Measurements from ENCODE around the gene SPRR2E.
"Not testable (repeated sequence)": the region's sequence is repeated elsewhere in the genome, so short reads cannot be mapped to it uniquely, and the experiment has no call there.

Gene SPRR2E

DNA sequence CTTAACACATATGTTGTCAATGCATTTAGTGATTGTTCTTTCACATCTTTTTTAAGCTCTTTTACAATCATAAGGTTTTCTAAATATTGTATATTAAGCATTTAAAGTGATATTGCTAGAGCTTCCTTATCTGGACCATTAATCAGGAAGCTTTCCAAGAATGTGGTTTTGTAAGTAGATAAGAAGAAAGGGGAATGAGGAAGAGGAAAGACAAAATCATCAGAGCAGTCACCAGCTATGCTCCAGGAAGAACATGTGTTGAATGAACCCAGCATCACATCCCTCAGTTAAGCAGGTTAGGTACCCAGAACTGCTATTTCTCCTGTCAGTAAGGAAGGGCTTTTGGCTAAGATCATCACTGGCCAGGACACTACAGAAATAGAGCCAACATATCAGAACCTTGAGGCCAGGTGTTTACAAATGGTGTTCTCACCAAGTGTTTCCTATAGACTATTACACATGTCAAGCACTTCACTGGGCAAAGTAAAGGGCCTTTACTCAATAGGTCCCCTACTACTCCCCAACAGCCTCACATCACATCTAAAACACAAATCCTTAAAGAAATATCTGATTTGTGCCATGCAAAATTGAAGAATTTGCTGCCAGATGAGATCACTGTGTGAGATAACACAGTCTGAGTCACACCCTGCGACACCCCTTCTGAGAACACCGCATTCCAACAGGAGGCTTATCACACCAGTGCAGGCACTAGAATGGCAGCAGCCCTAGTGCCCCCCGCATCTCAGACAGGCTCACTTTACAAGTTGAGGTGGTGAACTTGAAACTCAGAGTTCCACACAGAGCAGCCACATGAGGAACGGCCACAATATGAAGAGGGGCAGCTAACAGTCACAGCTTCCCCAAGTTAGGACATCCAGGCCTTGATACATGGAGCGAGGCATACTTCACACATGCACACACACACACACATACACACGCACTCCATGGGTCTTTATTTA is 35.2 kb downstream of the SPRR2E start:
- DNase-seq, result no peak

DNA sequence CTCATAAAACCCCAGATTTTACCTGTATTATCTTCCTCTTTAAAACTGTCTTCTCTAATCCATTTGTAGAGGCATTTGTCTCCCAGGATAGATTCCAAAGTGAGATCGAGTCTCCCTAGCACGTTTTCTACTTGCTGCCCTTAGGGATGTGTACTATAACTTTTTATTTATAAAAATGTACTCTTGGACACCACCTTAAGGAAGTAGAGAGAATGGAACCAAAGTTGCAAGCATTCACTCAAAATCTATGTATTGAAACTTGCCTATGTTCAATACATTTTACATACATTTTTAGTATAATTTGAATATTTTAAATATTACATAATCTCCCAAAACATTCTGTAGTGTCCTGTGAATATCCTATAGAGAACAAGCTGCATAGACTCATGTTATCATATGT is 36.2 kb downstream of the SPRR2E start:
- no peak for DNase-seq

DNA sequence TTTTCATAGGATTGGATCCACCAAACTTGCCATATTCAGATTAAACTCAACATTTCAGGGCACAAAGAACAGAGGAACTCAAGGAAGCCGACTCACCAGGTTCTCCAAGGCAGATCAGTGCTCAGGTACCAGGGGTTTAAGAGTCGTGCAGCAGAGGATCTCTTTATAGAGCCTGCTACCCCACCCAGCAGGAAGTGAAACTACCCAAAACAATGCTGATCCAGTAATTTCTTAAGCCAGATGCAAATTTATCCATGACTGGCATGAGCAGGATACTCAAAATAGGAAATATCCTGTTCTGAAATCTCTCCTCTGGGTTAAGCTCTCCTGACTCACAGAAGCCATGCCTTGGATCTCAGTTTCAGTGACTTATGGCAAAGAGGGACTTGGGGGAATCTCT is 37.0 kb downstream of the SPRR2E start, which contains the start of gene SPRR2A:
TSS of gene SPRR2A (minus strand) at position 138 of the 400 bp plus-strand sequence. CDS start 777 bp downstream, outside the sequence.
- no peak for DNase-seq

DNA sequence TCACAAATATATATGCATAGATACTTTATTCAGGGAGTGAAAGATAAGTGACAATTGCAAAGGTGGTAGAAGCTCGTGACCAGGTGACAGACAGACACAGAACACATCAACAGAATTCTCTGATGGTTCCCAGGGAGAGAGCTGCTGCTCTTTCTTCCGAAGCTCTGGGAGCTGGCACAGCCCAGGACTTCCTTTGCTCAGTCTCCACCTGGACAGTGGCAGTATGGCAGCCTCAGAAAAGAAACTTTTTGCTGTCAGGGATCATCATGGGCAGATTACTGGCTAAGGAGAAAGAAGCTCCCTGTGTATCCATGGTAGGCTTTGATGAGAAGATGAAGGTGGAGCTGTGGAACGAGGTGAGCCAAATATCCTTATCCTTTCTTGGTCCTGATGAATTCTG is 38.2 kb downstream of the SPRR2E start:
- DNase-seq, result not testable (repeated sequence)

DNA sequence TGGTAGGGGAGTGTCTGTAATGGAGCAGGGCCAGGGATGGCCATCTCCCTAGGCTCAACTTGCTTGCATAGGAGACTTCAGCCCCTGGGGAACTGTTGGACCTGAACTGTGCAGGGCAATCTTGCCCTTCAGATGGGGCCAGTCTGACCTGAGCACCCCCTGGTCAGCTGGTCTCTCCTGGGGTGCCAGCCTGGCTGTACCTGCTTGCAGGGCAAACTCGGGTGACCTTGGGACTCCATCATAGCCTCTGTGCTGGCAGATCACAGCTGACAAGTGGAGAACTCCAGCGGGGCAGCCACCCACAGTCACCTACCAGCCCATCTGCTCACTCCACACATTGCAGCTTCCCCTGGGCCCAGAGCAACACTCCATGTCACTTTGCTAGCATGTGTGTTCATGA is 45.1 kb downstream of the SPRR2E start:
- DNase-seq, result no peak

All from retina (tissue), 1 donor.